Mesenchymal stem cell (in vitro differentiated cells and primary cell): ENCODE results near the gene TIMM9. TPM values are rescaled to one million over a fixed set of nuclear protein-coding genes. Genes with fewer than 3 reads are reported as not detected.

Experiments
- small RNA-seq: library from polyadenylated mRNA; stranded (forward); fragments of <200 nt; extraction: miRNeasy Mini kit (QIAGEN cat#:217004); gene quantifications from one replicate; pipeline ENCODE3, GENCODE V24; 2013; ENCODE audit warnings: low read depth

The TIMM9 gene

Small RNA genes within 50 kb of the gene (small RNA-seq; reads per million reads assigned to genes)
- not detected for gene HSBP1P1
- not detected for gene RF00019
